ENCODE data around the gene SMIM12. TPM values are rescaled to one million over a fixed set of nuclear protein-coding genes. Genes with fewer than 3 reads are reported as not detected.

The SMIM12 gene
- polyA plus RNA-seq, 1 donor from 2014 or later = 42.6 TPM

DNA sequence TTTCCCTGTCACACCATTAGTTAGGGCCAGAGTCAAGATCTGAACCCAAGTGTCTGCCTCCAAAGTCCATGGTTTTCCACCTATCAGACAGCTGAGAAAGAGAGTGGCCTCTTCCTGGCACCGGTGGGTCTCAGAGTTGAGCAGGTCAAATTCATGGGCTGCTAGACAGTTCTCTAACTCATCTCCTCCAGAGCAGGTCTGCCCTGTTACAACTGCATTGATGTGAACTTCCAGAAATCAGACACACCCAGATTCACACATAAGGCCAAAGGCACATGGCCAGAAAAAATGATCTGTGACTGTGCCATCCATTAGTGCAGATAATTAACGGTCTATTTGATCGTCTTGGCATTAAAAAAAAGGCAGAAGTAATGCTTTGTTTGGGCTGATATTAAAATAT is 17.5 kb downstream of the SMIM12 start:
- TF ChIP-seq, protein P1, sequence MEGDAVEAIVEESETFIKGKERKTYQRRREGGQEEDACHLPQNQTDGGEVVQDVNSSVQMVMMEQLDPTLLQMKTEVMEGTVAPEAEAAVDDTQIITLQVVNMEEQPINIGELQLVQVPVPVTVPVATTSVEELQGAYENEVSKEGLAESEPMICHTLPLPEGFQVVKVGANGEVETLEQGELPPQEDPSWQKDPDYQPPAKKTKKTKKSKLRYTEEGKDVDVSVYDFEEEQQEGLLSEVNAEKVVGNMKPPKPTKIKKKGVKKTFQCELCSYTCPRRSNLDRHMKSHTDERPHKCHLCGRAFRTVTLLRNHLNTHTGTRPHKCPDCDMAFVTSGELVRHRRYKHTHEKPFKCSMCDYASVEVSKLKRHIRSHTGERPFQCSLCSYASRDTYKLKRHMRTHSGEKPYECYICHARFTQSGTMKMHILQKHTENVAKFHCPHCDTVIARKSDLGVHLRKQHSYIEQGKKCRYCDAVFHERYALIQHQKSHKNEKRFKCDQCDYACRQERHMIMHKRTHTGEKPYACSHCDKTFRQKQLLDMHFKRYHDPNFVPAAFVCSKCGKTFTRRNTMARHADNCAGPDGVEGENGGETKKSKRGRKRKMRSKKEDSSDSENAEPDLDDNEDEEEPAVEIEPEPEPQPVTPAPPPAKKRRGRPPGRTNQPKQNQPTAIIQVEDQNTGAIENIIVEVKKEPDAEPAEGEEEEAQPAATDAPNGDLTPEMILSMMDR (IDR thresholded peaks at IDR 0.05; ENCODE audit: poor library complexity, severe bottlenecking) = no peak
- TF ChIP-seq, protein P2, sequence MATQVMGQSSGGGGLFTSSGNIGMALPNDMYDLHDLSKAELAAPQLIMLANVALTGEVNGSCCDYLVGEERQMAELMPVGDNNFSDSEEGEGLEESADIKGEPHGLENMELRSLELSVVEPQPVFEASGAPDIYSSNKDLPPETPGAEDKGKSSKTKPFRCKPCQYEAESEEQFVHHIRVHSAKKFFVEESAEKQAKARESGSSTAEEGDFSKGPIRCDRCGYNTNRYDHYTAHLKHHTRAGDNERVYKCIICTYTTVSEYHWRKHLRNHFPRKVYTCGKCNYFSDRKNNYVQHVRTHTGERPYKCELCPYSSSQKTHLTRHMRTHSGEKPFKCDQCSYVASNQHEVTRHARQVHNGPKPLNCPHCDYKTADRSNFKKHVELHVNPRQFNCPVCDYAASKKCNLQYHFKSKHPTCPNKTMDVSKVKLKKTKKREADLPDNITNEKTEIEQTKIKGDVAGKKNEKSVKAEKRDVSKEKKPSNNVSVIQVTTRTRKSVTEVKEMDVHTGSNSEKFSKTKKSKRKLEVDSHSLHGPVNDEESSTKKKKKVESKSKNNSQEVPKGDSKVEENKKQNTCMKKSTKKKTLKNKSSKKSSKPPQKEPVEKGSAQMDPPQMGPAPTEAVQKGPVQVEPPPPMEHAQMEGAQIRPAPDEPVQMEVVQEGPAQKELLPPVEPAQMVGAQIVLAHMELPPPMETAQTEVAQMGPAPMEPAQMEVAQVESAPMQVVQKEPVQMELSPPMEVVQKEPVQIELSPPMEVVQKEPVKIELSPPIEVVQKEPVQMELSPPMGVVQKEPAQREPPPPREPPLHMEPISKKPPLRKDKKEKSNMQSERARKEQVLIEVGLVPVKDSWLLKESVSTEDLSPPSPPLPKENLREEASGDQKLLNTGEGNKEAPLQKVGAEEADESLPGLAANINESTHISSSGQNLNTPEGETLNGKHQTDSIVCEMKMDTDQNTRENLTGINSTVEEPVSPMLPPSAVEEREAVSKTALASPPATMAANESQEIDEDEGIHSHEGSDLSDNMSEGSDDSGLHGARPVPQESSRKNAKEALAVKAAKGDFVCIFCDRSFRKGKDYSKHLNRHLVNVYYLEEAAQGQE (IDR thresholded peaks at IDR 0.05; ENCODE audit: borderline replicate concordance) = no peak
- TF ChIP-seq EP300 (conservative IDR thresholded peaks at IDR 0.05; ENCODE audit: poor library complexity, severe bottlenecking) (no peak), POLR2AphosphoS5 (IDR thresholded peaks at IDR 0.05) (no peak), RAD21 (conservative IDR thresholded peaks at IDR 0.05) (no peak), EZH2 (IDR thresholded peaks at IDR 0.05; ENCODE audit: borderline replicate concordance, insufficient read depth, low read length, poor library complexity, severe bottlenecking) (no peak), MXI1 (conservative IDR thresholded peaks at IDR 0.05; ENCODE audit: poor library complexity, severe bottlenecking) (no peak), TAF1 (IDR thresholded peaks at IDR 0.05; ENCODE audit: low read depth) (no peak), SMC3 (conservative IDR thresholded peaks at IDR 0.05; ENCODE audit: poor library complexity) (no peak)
- Histone ChIP-seq H3K4me3 (ENCODE audit: low read length) (no peak overlapping the region), H3K27me3 (ENCODE audit: insufficient read depth, low read depth, low read length) (no peaks in the 10 kb centered on the region), H3K79me2 (replicated peaks; ENCODE audit: insufficient read depth, low read length) (no peaks in the 10 kb centered on the region), H3K4me2 (ENCODE audit: low read length) (no peak overlapping the region), H3K9ac (ENCODE audit: low read length) (no peak overlapping the region), H3K9me3 (ENCODE audit: low read length) (no peaks in the 10 kb centered on the region), H3K36me3 (ENCODE audit: insufficient read depth, low read length) (no peaks in the 10 kb centered on the region), H3K27ac (ENCODE audit: low read length) (no peak overlapping the region), H2AFZ (ENCODE audit: low read depth, low read length) (no peak overlapping the region), H4K20me1 (ENCODE audit: insufficient read depth) (no peaks in the 10 kb centered on the region), H3K9me2 (ENCODE audit: insufficient read depth, low read length) (no peaks in the 10 kb centered on the region), H3F3A (ENCODE audit: insufficient read depth, low read length, poor library complexity, severe bottlenecking) (no peaks in the 10 kb centered on the region)

DNA sequence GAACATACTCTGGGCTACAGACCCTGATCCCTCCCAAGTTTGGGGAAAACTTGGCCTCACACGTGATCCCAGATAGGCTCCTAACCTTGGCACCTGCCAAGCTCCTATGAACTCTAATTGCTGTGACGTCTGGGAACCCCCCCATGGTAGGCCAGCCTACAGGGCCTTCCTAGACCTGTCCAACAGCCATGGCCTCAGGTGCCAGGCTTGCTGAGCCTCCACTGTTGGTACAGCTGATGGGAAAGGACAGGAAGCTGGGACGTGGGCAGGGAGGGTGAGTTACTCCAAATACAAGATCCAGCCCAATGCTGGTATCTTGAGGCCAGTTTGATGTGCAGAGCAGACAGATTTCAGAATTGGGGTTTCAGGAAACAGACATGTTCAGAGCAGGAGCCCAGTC is 19.1 kb downstream of the SMIM12 start:
- TF ChIP-seq SMC3 (conservative IDR thresholded peaks at IDR 0.05; ENCODE audit: poor library complexity) = no peak
- no peak for TF ChIP-seq MXI1 (conservative IDR thresholded peaks at IDR 0.05; ENCODE audit: poor library complexity, severe bottlenecking)
- TF ChIP-seq EZH2 (IDR thresholded peaks at IDR 0.05; ENCODE audit: borderline replicate concordance, insufficient read depth, low read length, poor library complexity, severe bottlenecking) = no peak
- TF ChIP-seq, protein P1 (IDR thresholded peaks at IDR 0.05; ENCODE audit: poor library complexity, severe bottlenecking) = no peak
- TF ChIP-seq EP300 (conservative IDR thresholded peaks at IDR 0.05; ENCODE audit: poor library complexity, severe bottlenecking) = no peak
- TF ChIP-seq RAD21 (conservative IDR thresholded peaks at IDR 0.05) = no peak
- TF ChIP-seq TAF1 (IDR thresholded peaks at IDR 0.05; ENCODE audit: low read depth) = no peak
- no peak for TF ChIP-seq POLR2AphosphoS5 (IDR thresholded peaks at IDR 0.05)
- TF ChIP-seq, protein P2 (IDR thresholded peaks at IDR 0.05; ENCODE audit: borderline replicate concordance) = no peak
- H3K9me3 ChIP-seq (ENCODE audit: low read length) = no peaks in the 10 kb centered on the region
- no peak overlapping the region for H3K27ac ChIP-seq (ENCODE audit: low read length)
- no peaks in the 10 kb centered on the region for H3K79me2 ChIP-seq (replicated peaks; ENCODE audit: insufficient read depth, low read length)
- H3F3A ChIP-seq (ENCODE audit: insufficient read depth, low read length, poor library complexity, severe bottlenecking) = no peaks in the 10 kb centered on the region
- H3K9ac ChIP-seq (ENCODE audit: low read length) = no peak overlapping the region
- no peaks in the 10 kb centered on the region for H3K27me3 ChIP-seq (ENCODE audit: insufficient read depth, low read depth, low read length)
- H2AFZ ChIP-seq (ENCODE audit: low read depth, low read length) = no peak overlapping the region
- no peaks in the 10 kb centered on the region for H4K20me1 ChIP-seq (ENCODE audit: insufficient read depth)
- no peaks in the 10 kb centered on the region for H3K36me3 ChIP-seq (ENCODE audit: insufficient read depth, low read length)
- no peaks in the 10 kb centered on the region for H3K9me2 ChIP-seq (ENCODE audit: insufficient read depth, low read length)
- H3K4me2 ChIP-seq (ENCODE audit: low read length) = no peak overlapping the region
- no peak overlapping the region for H3K4me3 ChIP-seq (ENCODE audit: low read length)

Data from neural cell (in vitro differentiated cells).